Naive thymus-derived CD8-positive, alpha-beta T cell (primary cell): ENCODE results near the gene PARD3. TPM values are rescaled to one million over a fixed set of nuclear protein-coding genes. Genes with fewer than 3 reads are reported as not detected.

Source experiments
- ATAC-seq, 2 donors: fragments of 150-1000 bp; cut with Tn5 transposase in 1 of 2; sonication (Bioruptor Pico), chemical (Tn5 transposase) in 1 of 2; 1 replicate in 1 of 2; 2 replicates in 1 of 2; pipeline ENCODE4 v1.10.0; 2021; ENCODE audit warnings: mild to moderate bottlenecking in 2 of 2, moderate library complexity in 2 of 2
- POLR2A ChIA-PET: fragments of 350-600 bp; sonication (Branson Sonifier 250); formaldehyde crosslinking; loops from one replicate; lab custom pipeline; 2021; ENCODE audit warnings: antibody characterized with exemption; lab: Charles Lee
- DNase-seq, 10 donors: peaks; one replicate each; pipeline versions ENCODE4 v3.0.0 to v3.0.0-alpha.2; 2020 to 2022
- H3K27ac Mint-ChIP-seq, 10 donors: one replicate each; pipeline ENCODE4 v1.8.0; 2020 to 2022; ENCODE audit warnings: mild to moderate bottlenecking in 10 of 10, mixed read lengths in 10 of 10, moderate library complexity in 4 of 10, inconsistent platforms in 1 of 10
- H3K27me3 Mint-ChIP-seq, 5 donors: one replicate each; pipeline ENCODE4 v1.8.0; 2021 to 2022; ENCODE audit warnings: mixed read lengths in 5 of 5
- H3K36me3 Mint-ChIP-seq, 3 donors: one replicate each; pipeline ENCODE4 v1.8.0; 2020 to 2022; ENCODE audit warnings: mixed read lengths in 3 of 3, mild to moderate bottlenecking in 2 of 3, inconsistent platforms in 1 of 3
- H3K4me1 Mint-ChIP-seq, 4 donors: one replicate each; pipeline ENCODE4 v1.8.0; 2021 to 2022; ENCODE audit warnings: mixed read lengths in 4 of 4
- H3K4me3 Mint-ChIP-seq, 10 donors: one replicate each; pipeline ENCODE4 v1.8.0; 2020 to 2022; ENCODE audit warnings: mild to moderate bottlenecking in 10 of 10, mixed read lengths in 10 of 10, moderate library complexity in 6 of 10, inconsistent platforms in 1 of 10
- H3K9me3 Mint-ChIP-seq, 9 donors: one replicate each; pipeline ENCODE4 v1.8.0; 2020 to 2022; ENCODE audit warnings: mixed read lengths in 9 of 9, mild to moderate bottlenecking in 3 of 9, inconsistent platforms in 1 of 9, moderate library complexity in 1 of 9
- polyA plus RNA-seq, 3 donors: library from polyadenylated mRNA; unstranded; fragments of 300-500 nt; fragmentation: Illumina TruSeq; gene quantifications; one replicate each; pipeline ENCODE4 v1.2.3, GENCODE V29; 2021
- total RNA-seq, 8 experiments: library from RNA in 2 of 8; stranded (reverse) in 2 of 8; gene quantifications; one replicate each; pipeline ENCODE4 v1.2.3 and lab custom pipeline; 2021 to 2026

PARD3 gene
- total and polyA plus RNA-seq, 5 experiments from 2014 or later = 0.10 to 0.51 (median 0.18) TPM

DNA sequence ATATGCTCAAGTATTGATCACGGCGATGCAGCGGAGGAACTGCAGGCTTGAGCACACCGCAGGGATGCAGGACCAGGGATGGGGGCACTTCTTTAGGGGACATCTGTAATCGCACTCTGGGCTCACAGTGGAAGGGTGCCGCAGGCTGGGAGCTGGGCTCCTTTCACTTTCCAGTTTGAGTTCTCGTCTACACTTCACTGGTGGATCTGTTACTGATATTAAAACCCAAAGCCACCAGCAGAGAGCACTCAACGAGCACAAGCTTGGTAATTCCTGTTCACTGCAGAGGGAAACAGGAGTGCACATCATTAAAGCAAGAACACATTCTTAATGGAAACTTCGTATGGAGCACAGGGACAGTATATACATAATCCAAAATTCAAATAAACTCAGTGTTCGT lies 91.3 kb downstream of the PARD3 start:
- no peak overlapping the region for H3K27ac Mint-ChIP-seq
- no peaks in the 10 kb centered on the region for H3K9me3 Mint-ChIP-seq
- peaks cover 0 to 3% (median 0%) of the 10 kb centered on the region in 5 donors for H3K27me3 Mint-ChIP-seq
- POLR2A ChIA-PET = no interaction called here
- ATAC-seq = no peak
- DNase-seq = no peak
- H3K4me1 Mint-ChIP-seq = no peaks in the 10 kb centered on the region
- H3K36me3 Mint-ChIP-seq = no peaks in the 10 kb centered on the region
- H3K4me3 Mint-ChIP-seq = no peak overlapping the region

DNA sequence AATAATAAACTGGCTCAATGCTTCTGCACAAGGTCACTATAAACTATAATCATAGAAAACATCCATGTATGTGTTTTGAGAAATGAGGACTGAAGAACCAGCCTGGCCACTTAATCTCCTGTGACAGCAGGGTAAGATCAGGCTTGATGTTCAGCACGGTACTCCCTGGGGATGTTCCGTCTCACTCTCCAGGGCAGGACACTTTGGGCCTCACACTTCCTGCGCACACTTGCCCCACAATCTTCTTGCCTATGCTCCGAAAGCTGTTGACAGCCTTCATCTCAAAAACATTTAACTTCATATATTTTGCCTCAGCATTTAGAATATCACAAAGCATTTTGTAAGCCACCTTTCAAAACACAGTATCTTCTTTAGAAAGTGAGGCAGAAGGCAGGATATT lies 92.7 kb downstream of the PARD3 start:
- H3K27ac Mint-ChIP-seq = no peak overlapping the region

DNA sequence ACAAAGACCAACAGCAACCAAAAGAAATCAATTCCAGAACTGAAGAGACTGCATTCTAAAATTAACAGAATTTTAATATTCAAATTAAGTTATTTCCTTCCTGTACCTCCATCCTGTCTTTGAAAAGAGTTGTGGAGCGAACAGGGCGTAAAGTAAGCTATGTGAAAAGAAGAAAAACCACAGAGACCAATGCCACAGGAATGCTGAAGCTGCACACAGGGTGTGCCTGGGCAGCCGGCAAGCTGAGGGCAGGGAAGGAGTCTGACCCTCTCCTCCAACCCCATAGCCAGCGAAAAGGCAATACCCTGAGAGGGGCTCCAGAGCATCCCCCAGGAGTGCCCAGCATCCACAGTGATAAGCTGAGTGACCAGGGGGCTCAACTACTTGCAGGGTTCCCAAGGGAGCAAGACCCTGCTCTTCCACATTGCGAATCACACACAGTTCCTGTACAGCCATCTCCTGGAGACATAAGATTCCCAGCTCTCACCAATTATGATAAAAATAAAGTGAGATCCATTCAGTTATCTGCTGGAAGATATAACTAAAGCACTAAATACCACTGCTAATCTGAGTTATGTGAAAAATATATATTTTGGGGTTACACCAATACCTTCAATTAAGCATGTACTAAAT lies 93.8 kb downstream of the PARD3 start:
- H3K4me3 Mint-ChIP-seq = no peak overlapping the region
- no peak for DNase-seq
- no peak overlapping the region for H3K27ac Mint-ChIP-seq
- no peak for ATAC-seq
- peaks cover 0 to 4% (median 0%) of the 10 kb centered on the region in 5 donors for H3K27me3 Mint-ChIP-seq
- peaks cover 0 to 3% (median 0%) of the 10 kb centered on the region in 4 donors for H3K4me1 Mint-ChIP-seq
- H3K36me3 Mint-ChIP-seq = no peaks in the 10 kb centered on the region
- no peaks in the 10 kb centered on the region for H3K9me3 Mint-ChIP-seq
- POLR2A ChIA-PET = no interaction called here

More for the DNA sequence above, 92.7 kb downstream of the PARD3 start:
- Mint-ChIP-seq H3K27me3 (peaks cover 0 to 3% (median 0%) of the 10 kb centered on the region in 5 donors), H3K4me1 (peaks cover 0 to under 1% (median 0%) of the 10 kb centered on the region in 4 donors), H3K4me3 (no peak overlapping the region), H3K36me3 (no peaks in the 10 kb centered on the region), H3K9me3 (no peaks in the 10 kb centered on the region)
- DNase-seq (no peak), ATAC-seq (no peak)
- POLR2A ChIA-PET = no interaction called here

DNA sequence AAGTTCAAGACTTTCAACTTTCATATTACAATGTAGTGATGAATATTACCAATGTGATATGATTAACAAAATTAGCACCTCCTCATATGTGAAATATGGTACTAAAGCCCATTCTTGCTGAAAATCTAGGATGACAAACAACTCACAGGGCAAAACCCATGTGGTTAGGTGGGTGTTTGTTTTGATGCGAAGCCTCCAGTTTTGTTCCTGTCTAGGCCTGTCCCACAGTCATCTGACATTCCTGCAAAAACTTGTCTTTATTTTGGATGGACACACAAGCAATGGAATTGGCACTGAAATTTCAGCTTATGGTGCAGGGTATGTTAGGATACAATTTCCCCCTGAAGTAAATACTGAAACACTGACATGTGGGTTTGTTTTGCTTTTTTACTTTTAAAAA lies 95.3 kb downstream of the PARD3 start:
- DNase-seq (no peak), ATAC-seq (no peak)
- Mint-ChIP-seq H3K27ac (no peak overlapping the region), H3K27me3 (peaks cover 0 to 11% (median 2%) of the 10 kb centered on the region in 5 donors), H3K4me3 (no peak overlapping the region), H3K36me3 (no peaks in the 10 kb centered on the region), H3K9me3 (no peaks in the 10 kb centered on the region), H3K4me1 (peaks cover 0 to 3% (median 0%) of the 10 kb centered on the region in 4 donors)
- POLR2A ChIA-PET = no interaction called here

DNA sequence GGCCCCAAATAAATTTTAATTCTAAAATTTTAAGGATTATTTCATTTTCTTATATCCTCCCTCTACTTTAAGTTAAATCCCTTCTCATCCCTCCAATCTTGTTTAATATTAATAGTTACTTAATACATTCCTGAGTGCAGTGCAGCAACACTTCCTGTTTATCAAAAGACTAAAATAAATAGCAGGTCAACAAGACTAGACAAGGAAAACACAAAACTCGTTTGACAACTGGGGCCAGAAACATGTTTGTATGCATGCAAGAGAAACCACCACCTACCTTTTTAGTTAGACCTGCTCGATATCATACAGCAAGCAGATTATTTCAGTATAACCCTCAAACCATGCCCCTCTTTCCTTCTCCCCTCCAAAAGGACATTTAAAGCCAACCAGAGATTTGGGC lies 95.8 kb downstream of the PARD3 start:
- no peak for ATAC-seq
- no peaks in the 10 kb centered on the region for H3K36me3 Mint-ChIP-seq
- POLR2A ChIA-PET = no interaction called here
- DNase-seq = no peak
- no peak overlapping the region for H3K4me3 Mint-ChIP-seq
- H3K27me3 Mint-ChIP-seq = peaks cover 0 to 11% (median 2%) of the 10 kb centered on the region in 5 donors
- no peak overlapping the region for H3K27ac Mint-ChIP-seq
- peaks cover 0 to 3% (median 0%) of the 10 kb centered on the region in 4 donors for H3K4me1 Mint-ChIP-seq
- no peaks in the 10 kb centered on the region for H3K9me3 Mint-ChIP-seq

DNA sequence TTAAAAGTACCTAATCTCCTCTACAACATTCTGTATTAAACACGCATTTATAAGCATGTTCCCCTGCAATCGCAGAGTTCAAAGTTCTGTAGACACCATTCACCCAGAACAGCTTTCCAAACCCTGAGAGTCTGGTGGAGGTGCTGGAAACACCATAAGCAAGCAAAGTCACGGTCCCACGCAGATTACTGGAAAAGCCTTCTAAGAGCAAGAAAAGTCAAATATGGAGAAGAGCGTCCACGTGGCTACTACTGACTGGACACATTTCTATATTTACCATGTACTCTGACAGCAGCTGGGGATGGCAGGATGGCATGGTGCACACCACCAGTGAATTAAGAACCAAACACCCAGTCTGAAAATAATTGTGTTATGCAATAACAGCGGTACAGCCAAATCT lies 97.7 kb downstream of the PARD3 start:
- Mint-ChIP-seq H3K27me3 (peaks cover 0 to 11% (median 2%) of the 10 kb centered on the region in 5 donors), H3K36me3 (no peaks in the 10 kb centered on the region), H3K9me3 (no peaks in the 10 kb centered on the region), H3K4me1 (peaks cover 0 to 3% (median 0%) of the 10 kb centered on the region in 4 donors), H3K4me3 (no peak overlapping the region), H3K27ac (no peak overlapping the region)
- ATAC-seq (no peak), DNase-seq (no peak)
- POLR2A ChIA-PET = no interaction called here

DNA sequence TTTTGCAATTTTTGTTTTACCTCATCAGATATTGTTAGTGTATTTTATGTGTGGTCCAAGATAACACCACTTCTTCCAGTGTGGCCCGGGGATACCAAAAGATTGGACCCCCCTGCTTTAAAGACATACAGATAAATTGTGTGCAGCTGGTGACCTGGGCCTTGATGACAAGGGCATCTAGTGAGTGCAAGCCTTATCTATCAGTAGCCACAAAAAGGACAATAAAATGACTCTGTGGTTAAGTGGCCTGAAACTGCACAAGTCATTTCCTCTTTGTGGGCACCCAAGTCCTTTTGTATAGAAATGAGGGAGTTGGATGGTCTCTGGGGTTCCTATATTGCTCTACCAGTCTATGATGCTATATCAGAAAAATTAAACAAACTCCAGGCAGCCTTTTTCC lies 98.1 kb downstream of the PARD3 start:
- no peaks in the 10 kb centered on the region for H3K9me3 Mint-ChIP-seq
- no peaks in the 10 kb centered on the region for H3K36me3 Mint-ChIP-seq
- H3K4me1 Mint-ChIP-seq = peaks cover 0 to 3% (median 0%) of the 10 kb centered on the region in 4 donors
- H3K4me3 Mint-ChIP-seq = no peak overlapping the region
- POLR2A ChIA-PET = no interaction called here
- DNase-seq (no peak), ATAC-seq (no peak)
- H3K27me3 Mint-ChIP-seq = peaks cover 0 to 11% (median 2%) of the 10 kb centered on the region in 5 donors
- no peak overlapping the region for H3K27ac Mint-ChIP-seq

DNA sequence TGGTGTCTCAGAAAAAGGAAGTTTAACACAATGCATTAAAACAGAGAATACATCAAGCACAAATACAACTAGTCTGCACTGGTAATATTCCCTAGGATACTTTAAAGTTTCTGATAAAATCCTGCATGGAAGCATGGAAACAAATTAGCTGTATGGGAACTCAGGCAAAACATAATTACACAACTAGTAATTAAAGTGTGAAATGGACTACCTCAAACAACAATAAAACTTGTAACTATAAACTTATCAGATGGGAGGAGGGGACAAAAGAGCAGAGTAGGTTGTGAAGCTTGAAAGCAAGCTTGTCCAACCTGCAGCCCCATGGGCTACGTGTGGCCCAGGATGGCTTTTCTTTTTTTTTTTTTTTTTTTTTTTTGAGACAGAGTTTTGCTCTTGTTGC lies 98.9 kb downstream of the PARD3 start:
- Mint-ChIP-seq H3K9me3 (no peaks in the 10 kb centered on the region), H3K4me3 (no peak overlapping the region), H3K27me3 (peaks cover 0 to 11% (median 2%) of the 10 kb centered on the region in 5 donors), H3K27ac (no peak overlapping the region), H3K4me1 (peaks cover 0 to 3% (median 0%) of the 10 kb centered on the region in 4 donors), H3K36me3 (no peaks in the 10 kb centered on the region)
- ATAC-seq = no peak
- no peak for DNase-seq
- POLR2A ChIA-PET = no interaction called here

DNA sequence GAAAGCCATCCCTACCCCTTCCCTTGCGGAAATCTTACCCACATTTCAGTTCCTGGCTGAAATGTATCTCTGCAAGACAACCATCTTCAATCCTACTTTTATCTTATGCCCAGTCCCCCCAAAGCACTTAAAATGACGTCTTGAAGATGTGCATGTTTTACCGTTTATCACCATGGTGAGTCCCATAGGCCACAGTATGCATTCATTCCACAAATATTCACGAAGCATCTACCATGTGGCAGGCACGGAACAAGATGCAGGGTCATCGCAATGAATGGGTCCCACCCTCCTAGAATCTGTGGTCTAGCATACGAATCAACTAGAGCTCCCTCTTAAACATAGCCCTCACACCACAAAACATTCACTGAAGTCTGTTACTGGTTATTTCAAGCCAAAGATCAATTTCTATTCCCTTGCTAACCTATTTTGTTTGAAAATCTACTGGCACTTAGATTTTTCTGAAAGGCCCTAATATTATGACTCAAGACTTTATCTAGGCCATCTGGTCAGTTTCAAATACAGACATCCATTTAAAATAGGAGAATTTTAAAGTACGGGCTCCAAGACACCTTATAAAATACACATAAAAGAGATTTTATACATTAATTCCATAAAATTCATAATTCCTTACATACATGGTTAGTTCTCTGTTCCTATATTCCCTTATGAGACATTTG lies 99.4 kb downstream of the PARD3 start:
- no peaks in the 10 kb centered on the region for H3K36me3 Mint-ChIP-seq
- POLR2A ChIA-PET = no interaction called here

DNA sequence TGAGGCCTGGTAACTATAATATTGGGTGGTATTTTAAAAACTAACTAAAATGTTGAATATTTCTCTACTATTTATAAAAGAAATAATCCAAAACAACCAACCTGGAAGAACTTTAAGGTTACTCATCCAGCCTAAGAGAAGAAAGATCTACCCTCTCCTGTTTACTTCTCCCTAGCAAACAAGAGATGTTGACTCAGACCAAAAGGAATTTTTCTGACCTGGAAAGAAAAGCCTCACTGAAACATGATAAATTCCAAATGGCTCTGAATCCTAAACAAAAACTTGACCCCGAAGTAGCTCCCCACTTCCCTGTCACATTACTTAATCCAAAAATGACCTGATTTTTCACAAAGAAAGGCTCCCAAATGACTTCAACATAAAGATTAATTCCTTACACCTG lies 101.2 kb downstream of the PARD3 start:
- no peak for DNase-seq
- Mint-ChIP-seq H3K27me3 (peaks cover 0 to 11% (median 4%) of the 10 kb centered on the region in 5 donors), H3K4me3 (no peak overlapping the region), H3K27ac (no peak overlapping the region), H3K9me3 (no peaks in the 10 kb centered on the region), H3K4me1 (peaks cover 0 to 3% (median 0%) of the 10 kb centered on the region in 4 donors), H3K36me3 (no peaks in the 10 kb centered on the region)
- POLR2A ChIA-PET = no interaction called here
- no peak for ATAC-seq

More for the DNA sequence above, 99.4 kb downstream of the PARD3 start:
- DNase-seq (no peak), ATAC-seq (no peak)
- no peaks in the 10 kb centered on the region for H3K9me3 Mint-ChIP-seq
- H3K27me3 Mint-ChIP-seq = peaks cover 0 to 11% (median 2%) of the 10 kb centered on the region in 5 donors
- H3K4me3 Mint-ChIP-seq = no peak overlapping the region
- no peak overlapping the region for H3K27ac Mint-ChIP-seq
- H3K4me1 Mint-ChIP-seq = peaks cover 0 to 3% (median 0%) of the 10 kb centered on the region in 4 donors

DNA sequence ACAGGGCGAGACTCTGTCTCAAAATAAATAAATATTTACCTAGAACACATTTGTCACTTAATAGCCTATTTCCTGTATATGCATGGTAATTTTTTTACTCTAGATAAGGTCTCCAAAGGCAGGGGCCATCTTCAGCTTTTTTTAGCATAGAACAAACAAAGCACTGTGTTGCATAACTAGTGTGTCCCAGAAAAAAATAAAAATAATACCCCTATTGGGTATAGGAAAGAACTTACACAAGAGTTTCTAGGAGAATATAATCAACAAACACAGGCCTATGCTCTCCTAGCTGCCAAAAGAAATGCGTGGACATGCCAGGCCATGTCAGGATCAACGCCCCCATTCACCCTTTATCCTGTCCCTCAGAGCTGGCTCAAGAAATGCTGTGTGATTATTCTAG lies 103.6 kb downstream of the PARD3 start:
- Mint-ChIP-seq H3K27me3 (peaks cover 0 to 11% (median 3%) of the 10 kb centered on the region in 5 donors), H3K9me3 (no peaks in the 10 kb centered on the region), H3K36me3 (no peaks in the 10 kb centered on the region), H3K4me3 (no peak overlapping the region), H3K27ac (no peak overlapping the region), H3K4me1 (no peaks in the 10 kb centered on the region)
- POLR2A ChIA-PET = no interaction called here
- ATAC-seq = no peak
- DNase-seq = no peak

DNA sequence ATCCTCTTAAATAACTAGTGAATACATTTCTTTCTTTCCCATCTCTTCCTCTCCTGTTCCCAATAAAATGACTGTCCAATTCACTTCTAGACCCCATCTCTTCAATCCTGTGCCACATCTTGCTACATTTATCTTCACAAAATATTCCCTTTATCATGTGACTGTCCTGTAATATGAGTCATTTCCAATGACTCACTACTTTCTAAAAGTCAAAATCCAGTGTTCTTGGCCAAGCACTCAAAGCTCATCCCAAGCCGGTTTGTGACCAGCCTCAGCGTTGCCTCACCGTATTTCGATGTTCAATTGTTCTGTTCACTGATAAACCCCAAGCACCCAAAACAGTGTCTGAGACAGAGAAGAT lies 104.7 kb downstream of the PARD3 start:
- H3K36me3 Mint-ChIP-seq = no peaks in the 10 kb centered on the region

DNA sequence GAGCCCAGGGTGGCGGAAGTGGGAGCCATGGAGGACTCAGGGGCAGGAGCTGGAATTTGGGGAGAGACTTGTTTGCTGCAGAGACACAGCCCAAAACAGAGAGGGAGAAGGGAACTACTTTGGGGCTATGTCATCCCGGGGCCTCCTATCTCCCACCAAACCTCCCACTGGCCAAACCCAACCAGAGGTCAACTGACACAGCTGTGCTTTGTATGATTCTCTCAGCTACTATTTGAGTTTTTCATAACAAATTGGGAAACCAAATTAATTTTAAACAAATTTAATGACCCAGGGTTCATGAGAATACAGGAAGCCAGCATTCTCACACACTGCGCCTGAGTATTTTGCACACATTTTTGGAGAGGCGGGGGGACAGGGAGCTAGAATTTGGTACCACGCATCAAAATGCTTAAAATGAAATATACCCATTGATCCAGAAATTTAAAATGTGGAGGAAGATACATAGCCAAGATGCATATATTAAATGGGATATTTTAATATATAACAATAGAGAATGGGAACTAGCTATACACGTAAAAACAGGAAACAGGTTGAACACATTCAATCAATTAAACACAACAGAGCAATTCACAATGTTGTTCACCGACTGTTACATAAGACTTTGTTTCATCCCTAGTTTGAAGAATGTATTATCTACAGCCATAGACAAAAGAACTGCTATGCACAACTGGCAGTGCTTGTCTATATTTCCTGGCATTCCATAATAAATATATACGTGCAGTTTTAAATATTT lies 105.3 kb downstream of the PARD3 start:
- Mint-ChIP-seq H3K4me3 (no peak overlapping the region), H3K9me3 (no peaks in the 10 kb centered on the region), H3K4me1 (peaks cover 0 to 7% (median 4%) of the 10 kb centered on the region in 4 donors), H3K36me3 (no peaks in the 10 kb centered on the region), H3K27me3 (peaks cover 0 to 3% (median 0%) of the 10 kb centered on the region in 5 donors), H3K27ac (no peak overlapping the region)
- ATAC-seq = no peak
- POLR2A ChIA-PET = no interaction called here
- DNase-seq = no peak

More for the DNA sequence above, 104.7 kb downstream of the PARD3 start:
- DNase-seq = no peak
- Mint-ChIP-seq H3K4me3 (no peak overlapping the region), H3K4me1 (peaks cover 0 to 5% (median 4%) of the 10 kb centered on the region in 4 donors), H3K27me3 (peaks cover 0 to 3% (median 2%) of the 10 kb centered on the region in 5 donors), H3K9me3 (no peaks in the 10 kb centered on the region), H3K27ac (no peak overlapping the region)
- no peak for ATAC-seq
- POLR2A ChIA-PET = no interaction called here
